T-helper 2 cell treated with Interferon-gamma antibody and Interleukin-4, amounts not matched to agents 100 ng/mL and 5 ng/mL, for 36 hours (primary cell): ENCODE measurements around the gene BMP15. TPM values are rescaled to one million over a fixed set of nuclear protein-coding genes. Genes with fewer than 3 reads are reported as not detected.

ENCODE experiments used
- total RNA-seq: library from RNA; stranded (reverse); gene quantifications from 2 replicates; pipeline ENCODE4 v1.2.3, GENCODE V29; 2022

Gene BMP15
- total RNA-seq, 1 donor from 2014 or later, result not detected

Other genes starting within 250 kb of the BMP15 start
- gene SHROOM4, start 96.5 kb upstream of the BMP15 start, total RNA-seq, result not detected in 2 replicates